Common myeloid progenitor, CD34-positive (primary cell): ENCODE measurements around the gene SLC23A2.

ENCODE experiments used
- CTCF ChIA-PET: fragments of 350-600 bp; sonication (Branson Sonifier 250); formaldehyde crosslinking; loops from one replicate; lab custom pipeline; 2021; ENCODE audit warnings: antibody characterized with exemption; lab: Charles Lee
- POLR2A ChIA-PET: fragments of 350-600 bp; sonication (Branson Sonifier 250); formaldehyde crosslinking; loops from one replicate; lab custom pipeline; 2021; ENCODE audit warnings: antibody characterized with exemption; lab: Charles Lee
- DNase-seq, 3 donors: peaks; one replicate each; pipeline versions ENCODE4 v3.0.0 to v3.0.0-alpha.2; 2013
- H3K27ac ChIP-seq, 2 experiments: 1 replicate in 1 of 2; 2 replicates in 1 of 2; pipeline ENCODE4 v1.7.0; 2013; ENCODE audit warnings: inconsistent platforms in 2 of 2, low read length in 2 of 2, mild to moderate bottlenecking in 2 of 2, low read depth in 1 of 2, moderate library complexity in 1 of 2; ENCODE audit not compliant: severe bottlenecking in 2 of 2, insufficient read depth in 1 of 2, poor library complexity in 1 of 2
- H3K27me3 ChIP-seq, 5 experiments: replicated peaks in 2 of 5; 1 replicate in 3 of 5; 2 replicates in 2 of 5; pipeline versions ENCODE4 v1.6.1 to v1.7.0; 2013; ENCODE audit warnings: low read length in 4 of 5, mild to moderate bottlenecking in 2 of 5, moderate library complexity in 2 of 5, inconsistent platforms in 1 of 5; ENCODE audit not compliant: insufficient read depth in 5 of 5, control insufficient read depth in 4 of 5
- H3K36me3 ChIP-seq, 4 experiments: 1 replicate in 2 of 4; 2 replicates in 2 of 4; pipeline versions ENCODE4 v1.6.1 to v1.7.0; 2013; ENCODE audit warnings: low read length in 3 of 4, control low read depth in 1 of 4, mild to moderate bottlenecking in 1 of 4; ENCODE audit not compliant: control insufficient read depth in 4 of 4, insufficient read depth in 4 of 4
- H3K4me1 ChIP-seq, 4 experiments: 1 replicate in 3 of 4; 2 replicates in 1 of 4; pipeline versions ENCODE4 v1.6.1 to v1.7.1; 2013; ENCODE audit warnings: low read length in 3 of 4, mild to moderate bottlenecking in 3 of 4, control low read depth in 1 of 4, inconsistent platforms in 1 of 4, moderate library complexity in 1 of 4; ENCODE audit not compliant: control insufficient read depth in 4 of 4, insufficient read depth in 4 of 4; ENCODE audit errors: control extremely low read depth in 1 of 4
- H3K4me3 ChIP-seq, 7 experiments: 1 replicate in 4 of 7; 2 replicates in 3 of 7; pipeline versions ENCODE4 v1.5.1 to v1.7.0; 2013; ENCODE audit warnings: mild to moderate bottlenecking in 7 of 7, low read length in 6 of 7, moderate library complexity in 6 of 7, inconsistent platforms in 2 of 7, low read depth in 2 of 7, control low read depth in 1 of 7; ENCODE audit not compliant: insufficient read depth in 4 of 7, control insufficient read depth in 1 of 7; ENCODE audit errors: extremely low read depth in 1 of 7
- H3K9me3 ChIP-seq, 5 experiments: 1 replicate in 4 of 5; 2 replicates in 1 of 5; pipeline versions ENCODE4 v1.6.1 to v1.7.1; 2013; ENCODE audit warnings: low read length in 4 of 5, mild to moderate bottlenecking in 2 of 5, inconsistent platforms in 1 of 5, low read depth in 1 of 5, moderate library complexity in 1 of 5; ENCODE audit not compliant: control insufficient read depth in 4 of 5, insufficient read depth in 2 of 5; ENCODE audit errors: control extremely low read depth in 1 of 5
- WGBS: methylation state at CpG from one replicate; pipeline ENCODE4 v1.1.5; 2013; ENCODE audit not compliant: insufficient coverage; 5-methylcytosine and 5-hydroxymethylcytosine counted together

Gene SLC23A2

DNA sequence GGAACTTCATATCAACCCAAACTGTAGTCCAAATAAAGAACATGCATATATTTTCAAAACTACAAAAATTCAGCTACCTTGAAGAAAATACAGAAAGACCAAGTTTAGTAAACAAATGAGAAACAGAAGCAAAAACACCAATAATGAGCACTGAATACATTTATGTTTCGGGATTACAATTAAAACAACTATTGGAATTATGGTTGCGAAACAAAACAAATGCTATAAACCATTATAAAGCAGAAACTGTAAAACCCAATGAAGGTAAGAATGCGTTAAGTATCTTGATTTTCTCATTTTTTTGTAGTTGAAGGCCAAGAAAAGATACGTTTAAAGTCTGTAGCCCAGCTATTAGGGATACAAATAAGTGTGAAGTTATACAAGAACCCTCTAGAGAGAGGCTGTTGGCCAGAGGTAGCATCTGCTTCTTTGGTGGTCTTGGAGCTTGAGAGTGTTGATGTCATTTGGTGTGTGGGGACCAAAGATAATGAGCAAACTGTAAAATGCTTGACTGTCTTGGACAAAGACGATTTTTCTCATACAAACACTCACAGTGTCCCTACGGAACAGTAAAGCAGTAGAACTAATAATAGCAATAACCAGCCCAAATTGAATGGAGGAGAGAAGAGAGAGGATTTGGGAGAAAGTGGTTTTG, 168.1 kb downstream of the SLC23A2 start:
- H3K4me3 ChIP-seq: no peak overlapping the region
- CTCF ChIA-PET: interaction anchor here (1.1 kb wide), 1 partner anchor 273 kb away, joined by 3 read pairs; no protein-coding TSS in a partner anchor
- no peak for DNase-seq
- 91% methylated on average over 1 of the region's 6 CpGs for WGBS
- H3K4me1 ChIP-seq: peaks cover 0 to 16% (median 12%) of the 10 kb centered on the region in 4 experiments
- H3K27ac ChIP-seq: no peak overlapping the region
- H3K36me3 ChIP-seq: no peaks in the 10 kb centered on the region
- no peaks in the 10 kb centered on the region for H3K27me3 ChIP-seq
- POLR2A ChIA-PET: interaction anchor here (0.6 to 1.0 kb wide), 3 partner anchors 11 to 30 kb away, joined by 3 to 4 read pairs (median 3); no protein-coding TSS in a partner anchor
- H3K9me3 ChIP-seq: no peaks in the 10 kb centered on the region

DNA sequence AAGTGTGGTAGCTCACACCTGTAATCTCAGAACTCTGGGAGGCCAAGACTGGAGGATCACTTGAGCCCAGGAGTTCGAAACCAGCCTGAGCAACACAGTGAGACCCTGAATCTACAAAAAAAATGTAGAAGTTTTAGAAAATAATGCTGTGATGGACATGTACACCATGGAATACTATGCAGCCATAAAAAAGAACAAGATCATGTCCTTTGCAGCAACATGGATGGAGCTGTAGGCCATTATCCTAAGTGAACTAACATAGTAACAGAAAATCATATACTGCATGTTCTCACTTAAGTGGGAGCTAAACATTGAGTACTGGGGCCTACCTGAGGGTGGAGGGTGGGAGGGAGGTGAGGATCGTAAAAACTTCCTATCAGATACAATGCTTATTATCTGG, 168.8 kb downstream of the SLC23A2 start:
- no peak for DNase-seq
- no peak overlapping the region for H3K4me3 ChIP-seq
- H3K27ac ChIP-seq: no peak overlapping the region
- ChIA-PET POLR2A (interaction anchor here (0.6 to 1.0 kb wide), 3 partner anchors 12 to 30 kb away, joined by 3 to 4 read pairs (median 3); no protein-coding TSS in a partner anchor), CTCF (no interaction called here)
- no peaks in the 10 kb centered on the region for H3K36me3 ChIP-seq
- 100% methylated on average over 1 of the region's 2 CpGs for WGBS
- peaks cover 0 to 20% (median 12%) of the 10 kb centered on the region in 4 experiments for H3K4me1 ChIP-seq
- H3K9me3 ChIP-seq: no peaks in the 10 kb centered on the region
- no peaks in the 10 kb centered on the region for H3K27me3 ChIP-seq

DNA sequence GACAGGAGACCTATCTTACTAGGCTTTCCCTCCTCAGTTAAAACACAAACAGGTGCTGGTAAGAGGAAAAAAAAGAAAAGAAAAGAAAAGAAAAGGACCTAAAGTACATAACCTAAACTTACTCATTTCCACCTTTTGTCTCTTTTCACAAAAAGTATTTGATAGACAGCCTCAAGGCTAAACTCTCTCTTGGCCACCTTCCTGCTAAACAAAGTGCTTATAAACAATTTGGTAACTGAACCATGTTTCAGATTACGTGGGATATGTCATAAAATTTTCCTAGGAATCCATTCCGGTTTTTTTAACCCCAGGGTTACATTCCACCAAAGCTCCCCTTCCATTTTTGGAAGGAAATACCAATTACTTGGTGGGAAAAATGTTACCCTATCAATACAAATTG, 170.6 kb downstream of the SLC23A2 start:
- H3K9me3 ChIP-seq: no peaks in the 10 kb centered on the region
- no peak overlapping the region for H3K27ac ChIP-seq
- H3K4me1 ChIP-seq: peaks cover 0 to 20% (median 12%) of the 10 kb centered on the region in 4 experiments
- no peaks in the 10 kb centered on the region for H3K27me3 ChIP-seq
- DNase-seq: no peak
- CTCF ChIA-PET: interaction anchor here (0.8 to 1.4 kb wide), 3 partner anchors 14 to 76 kb away, joined by 3 to 4 read pairs (median 3); no protein-coding TSS in a partner anchor
- POLR2A ChIA-PET: no interaction called here
- H3K4me3 ChIP-seq: no peak overlapping the region
- no CpG with 5 or more reads among the region's 2 CpGs for WGBS
- H3K36me3 ChIP-seq: no peaks in the 10 kb centered on the region

DNA sequence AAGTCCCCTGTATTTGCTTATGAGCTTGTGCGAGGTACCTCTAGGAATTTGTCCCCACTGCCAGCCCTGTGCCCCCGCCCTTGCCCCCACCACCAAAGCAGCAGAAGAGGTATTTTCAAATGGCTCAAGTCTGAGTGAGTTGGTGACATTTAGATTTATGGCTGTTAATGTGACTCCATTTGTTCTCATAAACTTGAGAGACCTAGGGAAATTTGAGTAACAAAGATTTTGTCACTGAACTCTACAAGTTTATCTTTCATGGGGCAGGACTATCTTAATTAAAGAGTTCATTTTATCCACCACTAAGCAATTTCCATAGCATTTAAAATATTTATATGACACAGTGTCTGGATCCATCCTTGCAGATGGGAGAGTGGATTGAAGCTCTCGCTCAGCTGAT, 171.1 kb downstream of the SLC23A2 start:
- Histone ChIP-seq H3K9me3 (no peaks in the 10 kb centered on the region), H3K27ac (no peak overlapping the region), H3K36me3 (no peaks in the 10 kb centered on the region), H3K4me1 (peaks cover 0 to 20% (median 12%) of the 10 kb centered on the region in 4 experiments), H3K4me3 (no peak overlapping the region), H3K27me3 (no peaks in the 10 kb centered on the region)
- POLR2A ChIA-PET: interaction anchor here (1.3 kb wide), 1 partner anchor 22 kb away, joined by 4 read pairs; no protein-coding TSS in a partner anchor
- DNase-seq: no peak
- 100% methylated on average over 1 of the region's 3 CpGs for WGBS
- CTCF ChIA-PET: interaction anchor here (0.8 to 1.2 kb wide), 3 partner anchors 15 to 76 kb away, joined by 3 to 4 read pairs (median 3); no protein-coding TSS in a partner anchor

DNA sequence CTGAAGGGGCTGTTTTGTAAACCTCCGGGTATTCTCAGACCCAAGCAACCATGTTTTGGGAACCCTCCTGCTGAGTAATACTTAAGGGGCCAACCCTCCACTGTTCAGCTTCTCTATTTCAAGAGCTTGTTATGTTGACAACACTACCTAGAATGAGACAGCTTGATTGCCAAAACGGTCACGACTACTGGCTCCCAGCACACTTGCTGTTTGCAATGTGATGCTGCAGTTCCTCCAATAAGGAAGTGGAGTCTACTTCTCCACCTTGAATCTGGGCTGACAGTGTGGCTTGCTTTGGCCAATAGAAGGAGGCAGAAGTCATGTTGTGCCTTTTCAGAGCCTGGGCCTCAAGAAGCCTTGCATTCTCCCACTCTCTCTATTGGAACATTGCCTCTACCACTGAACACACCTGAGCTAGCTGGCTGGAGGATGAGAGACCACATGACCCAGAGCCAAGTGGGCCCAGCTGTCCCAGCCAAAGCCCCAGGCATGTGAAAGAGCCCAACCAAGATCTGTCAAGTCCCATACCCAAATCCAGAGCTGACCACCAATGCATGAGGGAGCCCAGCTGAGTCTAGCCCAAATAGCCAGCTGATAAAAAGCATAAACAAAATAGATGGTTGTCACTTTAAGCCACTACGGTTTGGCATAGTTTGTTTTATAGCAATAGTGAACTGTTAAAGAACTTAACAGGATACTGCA, 171.6 kb downstream of the SLC23A2 start:
- POLR2A ChIA-PET: interaction anchor here (1.3 kb wide), 1 partner anchor 21 kb away, joined by 4 read pairs; no protein-coding TSS in a partner anchor
- H3K27me3 ChIP-seq: no peaks in the 10 kb centered on the region

DNA sequence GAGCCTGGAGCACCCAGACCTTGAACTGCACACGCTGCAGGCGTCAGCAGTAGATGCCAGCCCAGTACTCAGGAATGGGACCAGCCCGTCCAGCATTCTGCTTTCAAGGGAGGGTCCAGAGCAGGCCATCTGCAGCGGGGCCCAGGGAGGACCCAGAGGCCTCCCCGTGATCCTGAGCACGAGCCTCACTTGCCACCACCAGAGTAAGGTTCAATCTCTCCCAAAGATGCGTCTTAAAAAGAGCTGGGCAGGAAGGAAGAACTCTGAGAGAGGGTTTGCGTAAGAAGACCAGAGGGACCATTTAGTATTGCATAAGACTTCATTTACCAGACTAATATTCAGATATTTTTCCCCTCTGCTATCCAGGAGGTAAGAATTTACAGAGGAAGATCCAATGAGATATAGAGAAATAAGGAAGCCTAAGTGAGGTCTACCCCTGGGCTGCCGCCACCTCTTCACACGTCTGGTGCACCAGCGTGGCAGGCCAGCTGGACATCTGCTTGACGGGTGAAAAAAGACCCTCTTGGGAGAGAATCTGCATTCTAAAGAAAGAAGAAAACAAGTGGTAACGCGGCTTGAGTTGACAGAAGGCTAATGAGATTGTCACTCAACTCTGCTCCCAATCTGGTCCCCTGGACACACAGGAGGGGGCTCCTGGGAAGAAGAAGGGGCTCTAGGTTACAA, 172.3 kb downstream of the SLC23A2 start:
- WGBS: 86% methylated on average over 11 of the region's 14 CpGs
- peaks cover 0 to 28% (median 15%) of the 10 kb centered on the region in 4 experiments for H3K4me1 ChIP-seq

More for the DNA sequence above, 171.6 kb downstream of the SLC23A2 start:
- no peak overlapping the region for H3K4me3 ChIP-seq
- DNase-seq: peak; percentile 64 to 93 (median 92)
- peaks cover 0 to 22% (median 12%) of the 10 kb centered on the region in 4 experiments for H3K4me1 ChIP-seq
- no peaks in the 10 kb centered on the region for H3K9me3 ChIP-seq
- 48% methylated on average over 3 of the region's 4 CpGs for WGBS
- CTCF ChIA-PET: interaction anchor here (0.9 to 1.1 kb wide), 4 partner anchors 15 to 23 kb away, joined by 3 to 4 read pairs (median 3); no protein-coding TSS in a partner anchor
- peak overlapping the region in 1 of 2 experiments; percentile 47 for H3K27ac ChIP-seq
- no peaks in the 10 kb centered on the region for H3K36me3 ChIP-seq

More for the DNA sequence above, 172.3 kb downstream of the SLC23A2 start:
- no peaks in the 10 kb centered on the region for H3K27me3 ChIP-seq
- ChIA-PET CTCF (interaction anchor here (0.9 to 1.1 kb wide), 4 partner anchors 15 to 24 kb away, joined by 3 to 4 read pairs (median 3); no protein-coding TSS in a partner anchor), POLR2A (interaction anchor here (1.3 kb wide), 1 partner anchor 21 kb away, joined by 4 read pairs; no protein-coding TSS in a partner anchor)
- no peaks in the 10 kb centered on the region for H3K36me3 ChIP-seq
- no peak for DNase-seq
- H3K9me3 ChIP-seq: no peaks in the 10 kb centered on the region
- peak overlapping the region in 1 of 2 experiments; percentile 47 for H3K27ac ChIP-seq
- H3K4me3 ChIP-seq: no peak overlapping the region
